ENCODE results near the gene MICU1.
"Not testable (repeated sequence)": the region's sequence is repeated elsewhere in the genome, so short reads cannot be mapped to it uniquely, and the experiment has no call there.

The MICU1 gene

GRCh38 chr10:72426986-72427385 lies 198.9 kb downstream of the MICU1 start:
- DNase-seq = no peak

GRCh38 chr10:72425133-72425532 lies 200.7 kb downstream of the MICU1 start:
- no peak for DNase-seq

DNA sequence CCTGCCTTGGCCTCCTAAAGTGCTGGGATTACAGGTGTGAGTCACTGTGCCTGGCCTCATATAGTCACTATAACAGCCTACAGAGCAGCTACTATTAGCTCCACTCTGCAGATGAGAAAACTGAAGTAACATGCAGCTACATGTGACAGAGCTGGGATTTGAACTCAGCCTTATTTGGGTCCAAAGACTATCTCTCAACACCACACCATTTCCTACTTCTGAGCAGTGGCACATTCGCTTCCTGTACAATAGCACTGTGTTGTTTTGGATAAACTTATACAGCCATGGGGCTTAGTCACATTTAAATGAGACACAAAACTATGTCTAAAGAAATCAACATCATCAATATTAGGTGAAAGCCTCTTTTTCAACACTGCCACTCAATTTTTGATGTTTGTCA lies 201.3 kb downstream of the MICU1 start:
- no peak for DNase-seq

DNA sequence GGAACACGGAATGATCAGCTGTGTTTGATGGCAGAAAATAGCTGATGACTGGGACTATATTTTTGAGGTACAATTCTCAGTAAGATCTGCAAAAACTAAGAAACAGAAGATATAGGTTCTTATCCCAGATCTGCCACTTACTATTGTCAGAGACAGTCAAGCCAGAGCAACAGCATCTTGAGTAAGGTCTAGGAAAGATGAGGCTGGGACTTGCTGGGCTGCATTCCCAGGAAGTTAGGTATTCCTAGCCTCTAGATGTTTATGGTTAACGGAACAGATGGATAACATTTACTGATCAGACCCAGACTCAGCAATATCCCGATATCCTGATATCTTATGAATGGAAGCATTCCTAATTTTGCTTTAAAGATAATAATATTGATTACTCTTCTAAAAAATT lies 202.5 kb downstream of the MICU1 start:
- DNase-seq = no peak

GRCh38 chr10:72421885-72422540 lies 203.9 kb downstream of the MICU1 start:
- no peak for DNase-seq

GRCh38 chr10:72419241-72419640 lies 206.6 kb downstream of the MICU1 start:
- no peak for DNase-seq

DNA sequence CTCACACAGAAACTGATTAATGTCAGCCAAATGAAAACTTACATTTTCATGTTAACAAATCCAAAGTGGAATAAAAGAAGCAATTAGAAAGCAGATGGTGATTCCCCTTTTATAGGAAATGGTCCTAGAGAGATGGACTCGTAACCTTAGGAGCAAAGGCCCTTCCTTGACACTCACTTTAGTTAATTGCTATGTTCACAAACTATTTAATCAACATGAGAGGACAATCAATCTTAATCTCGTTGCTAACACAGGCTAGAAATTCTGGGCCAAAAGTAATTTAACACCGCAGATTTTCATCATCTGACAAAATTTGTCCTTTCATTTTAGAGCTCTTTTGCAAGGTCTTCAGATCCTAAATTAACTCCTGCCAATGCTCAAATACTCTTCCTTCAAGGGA lies 207.2 kb downstream of the MICU1 start:
- DNase-seq = no peak

DNA sequence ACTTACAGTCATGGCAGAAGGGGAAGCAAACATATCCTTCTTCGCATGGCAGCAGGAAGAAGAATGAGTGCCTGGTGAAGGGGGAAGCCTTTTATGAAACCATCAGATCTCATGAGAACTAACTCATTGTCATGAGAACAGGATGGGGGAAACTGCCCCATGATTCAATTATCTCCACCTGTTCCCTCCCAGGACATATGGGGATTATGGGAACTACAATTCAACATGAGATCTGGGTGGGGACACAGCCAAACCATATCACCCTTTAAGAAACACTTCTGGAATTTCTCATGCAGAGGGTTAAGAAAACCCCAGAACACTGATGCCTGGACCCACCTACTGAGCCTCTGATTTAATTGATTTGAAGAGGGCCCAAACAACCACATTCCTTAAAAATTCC lies 207.9 kb downstream of the MICU1 start:
- no peak for DNase-seq

- no peak for DNase-seq
Measured at GRCh38 chr10:72416661-72417060, 209.2 kb downstream of the MICU1 start.

DNA sequence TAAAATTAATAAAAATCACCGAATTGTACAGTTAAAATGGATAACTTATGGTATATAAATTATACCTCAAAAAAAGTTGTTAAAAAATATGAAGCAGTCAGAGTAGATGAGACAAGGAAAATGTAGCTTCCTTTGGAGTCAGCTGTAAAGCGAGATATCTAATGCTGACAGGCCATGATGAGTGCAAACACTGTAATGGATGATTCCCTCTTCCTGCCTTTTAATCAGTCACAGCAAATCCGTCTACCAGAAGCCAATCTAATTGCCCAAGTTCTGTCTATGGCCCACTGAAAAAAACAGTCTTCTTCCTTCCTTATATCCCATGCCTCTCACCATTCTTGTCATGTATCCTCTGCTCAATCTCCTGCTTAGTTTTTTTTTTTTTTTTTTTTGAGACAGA lies 211.2 kb downstream of the MICU1 start:
- no peak for DNase-seq

DNA sequence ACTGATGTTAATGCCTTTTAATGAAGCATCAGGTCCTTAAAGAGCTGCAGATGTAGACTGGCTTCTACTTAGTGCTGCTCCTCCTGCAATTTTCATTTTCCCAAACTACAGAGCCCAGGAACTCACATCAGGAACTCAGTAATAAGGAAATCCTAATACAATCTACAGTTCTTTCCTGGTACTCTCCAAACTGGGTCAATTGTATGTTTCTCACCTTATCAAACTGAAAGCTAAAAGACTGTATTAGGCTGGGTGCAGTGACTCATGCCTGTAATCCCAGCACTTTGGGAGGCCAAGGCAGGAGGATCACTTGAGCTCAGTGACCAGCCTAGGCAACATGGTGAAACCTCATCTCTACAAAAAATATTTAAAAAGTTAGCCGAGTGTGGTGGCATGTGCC lies 216.7 kb downstream of the MICU1 start:
- DNase-seq = no peak

GRCh38 chr10:72407927-72408600 lies 217.8 kb downstream of the MICU1 start:
- DNase-seq = no peak

- DNase-seq = no peak
Measured at GRCh38 chr10:72407471-72407870, 218.4 kb downstream of the MICU1 start.

DNA sequence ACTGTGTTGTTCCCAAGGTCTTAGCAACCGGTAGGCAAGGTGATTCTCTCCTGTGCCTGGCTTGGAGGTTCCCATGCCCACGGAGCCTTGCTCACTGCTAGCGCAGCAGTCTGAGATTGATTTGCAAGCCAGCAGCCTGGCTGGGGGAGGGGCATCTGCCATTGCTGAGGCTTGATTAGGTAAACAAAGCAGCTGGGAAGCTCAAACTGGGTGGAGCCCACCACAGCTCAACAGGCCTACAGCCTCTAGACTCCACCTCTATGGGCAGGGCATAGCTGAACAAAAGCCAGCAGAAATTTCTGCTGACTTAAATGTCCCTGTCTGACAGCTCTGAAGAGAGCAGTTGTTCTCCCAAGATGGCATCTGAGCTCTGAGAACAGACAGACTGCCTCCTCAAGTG lies 230.3 kb downstream of the MICU1 start:
- DNase-seq = not testable (repeated sequence)

DNA sequence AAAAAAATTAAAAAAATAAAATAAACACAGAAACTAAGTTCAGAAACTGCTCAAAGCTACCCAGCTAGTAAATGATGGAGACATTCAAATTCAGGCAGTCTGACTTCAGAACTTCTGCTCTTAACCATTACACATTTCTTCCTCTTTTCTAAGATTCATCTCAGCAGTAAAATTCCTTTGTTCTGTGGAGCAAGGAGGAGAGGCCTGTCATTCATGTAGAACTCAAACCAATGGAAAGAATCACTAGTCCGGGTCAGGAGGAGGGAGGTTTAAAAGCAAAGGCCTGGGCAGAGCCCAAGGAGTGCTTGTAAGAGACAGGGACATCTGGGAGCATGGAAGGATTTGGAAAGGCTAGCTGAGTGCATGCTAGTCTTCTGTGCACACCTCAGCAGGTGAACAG lies 233.3 kb downstream of the MICU1 start:
- DNase-seq = no peak

GRCh38 chr10:72390764-72391163 lies 235.1 kb downstream of the MICU1 start:
- DNase-seq = no peak

GRCh38 chr10:72389716-72390115 lies 236.2 kb downstream of the MICU1 start:
- DNase-seq = no peak

- no peak for DNase-seq
Measured at GRCh38 chr10:72389014-72389413, 236.9 kb downstream of the MICU1 start.

- DNase-seq = no peak
Measured at GRCh38 chr10:72388062-72388461, 237.8 kb downstream of the MICU1 start.

DNA sequence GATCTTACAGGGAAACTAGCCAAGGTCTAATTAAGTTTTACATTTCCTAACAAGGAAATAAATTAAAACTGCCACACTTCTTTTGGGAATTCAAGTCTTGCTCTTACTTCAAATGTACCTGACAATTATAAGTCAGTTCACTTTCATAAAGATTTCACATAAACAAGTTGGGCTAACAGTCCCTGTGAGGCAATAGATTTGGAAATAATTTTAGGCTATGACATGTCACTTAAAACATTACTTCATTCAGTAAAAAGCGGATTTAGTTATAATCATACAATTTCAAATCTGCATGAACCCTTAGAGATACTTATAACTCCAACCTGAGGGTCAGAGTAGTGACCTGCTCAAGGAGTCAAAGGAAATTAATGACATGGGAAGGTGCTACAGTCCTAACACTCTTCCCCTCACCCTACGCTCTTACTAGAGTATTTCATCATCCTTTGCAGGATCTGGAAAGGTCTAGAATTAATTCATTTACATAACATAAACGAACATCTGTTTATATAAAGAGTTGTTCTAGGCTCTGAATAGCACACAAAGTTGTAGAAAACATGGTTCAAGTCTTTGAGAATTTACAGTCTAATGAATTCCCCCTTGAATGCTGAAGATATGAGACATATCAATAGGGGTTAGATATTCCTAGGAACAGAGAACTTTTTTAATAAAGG lies 238.8 kb downstream of the MICU1 start:
- DNase-seq = no peak

DNA sequence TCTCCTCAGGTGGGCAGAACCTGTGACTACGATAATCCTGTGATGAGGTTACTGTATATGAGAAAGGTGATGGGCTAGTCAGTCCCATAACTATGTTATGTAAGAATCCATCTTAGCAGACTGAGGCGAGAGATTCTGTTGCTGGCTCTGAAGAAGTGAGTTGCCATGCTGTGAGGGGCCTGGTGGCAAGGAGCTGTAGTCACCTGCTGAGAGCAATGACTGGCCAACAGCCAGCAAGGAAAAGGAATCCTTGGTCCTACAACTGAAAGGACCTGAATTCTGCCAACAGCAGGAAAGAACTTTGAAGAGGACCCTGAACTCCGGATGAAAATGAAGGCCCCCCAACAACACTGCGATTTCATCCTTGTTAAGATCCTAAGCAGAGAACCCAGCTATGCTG lies 240.2 kb downstream of the MICU1 start:
- no peak for DNase-seq

- DNase-seq = not testable (repeated sequence)
Measured at GRCh38 chr10:72384982-72385381, 240.9 kb downstream of the MICU1 start.

DNA sequence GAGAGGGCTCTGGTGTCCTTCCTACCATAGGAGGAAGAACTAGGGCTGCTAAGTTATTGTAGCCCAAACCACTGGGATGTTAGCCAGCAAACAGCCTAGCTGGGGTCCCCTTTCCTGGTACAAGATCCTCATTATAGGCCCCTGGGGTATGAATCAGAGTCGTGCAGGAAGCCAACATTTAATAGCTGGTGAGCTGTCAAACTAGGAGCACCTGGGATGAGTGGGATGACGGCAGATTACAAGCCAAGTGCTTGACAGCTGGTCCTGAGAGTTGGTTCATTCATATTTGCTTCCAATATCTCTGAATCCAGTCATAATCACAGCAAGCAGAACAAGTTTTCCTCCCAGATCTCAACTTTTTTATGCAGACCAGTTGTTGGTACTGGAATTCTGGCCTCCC lies 246.1 kb downstream of the MICU1 start:
- no peak for DNase-seq

DNA sequence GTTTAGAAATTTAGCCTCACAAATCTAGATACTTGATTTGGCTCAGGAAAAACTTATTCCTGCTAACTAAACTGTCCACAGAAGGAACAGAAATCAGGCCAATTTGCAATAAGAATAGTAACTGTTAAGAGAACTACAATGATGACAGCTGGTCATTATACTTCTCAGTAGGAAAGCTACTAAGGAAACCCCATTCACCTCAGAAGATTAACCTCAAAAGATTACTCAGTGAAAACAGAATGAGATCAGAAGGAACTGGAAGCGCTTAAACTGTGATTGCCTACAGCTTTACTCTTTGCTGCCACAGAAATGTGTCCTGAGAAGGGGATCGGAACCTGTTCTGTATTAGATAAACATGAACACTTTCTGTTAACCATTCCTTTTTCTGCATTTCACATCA lies 246.8 kb downstream of the MICU1 start:
- DNase-seq = no peak

All from CD4-positive, alpha-beta T cell treated with Interleukin-21 for 1 hour (primary cell).